SU-DHL-6 (cell line): ENCODE results near the gene DYSF.

Experiments
- H2AFZ ChIP-seq: fragments of 200-600 bp; sonication (generic); 2 replicates; pipeline ENCODE4 v1.6.1; 2014; ENCODE audit warnings: low read depth, mild to moderate bottlenecking, moderate library complexity, mixed read lengths, antibody characterized with exemption, low read length; ENCODE audit not compliant: severe bottlenecking
- H3F3A ChIP-seq: fragments of 200-600 bp; shearing (Covaris generic); 2 replicates; pipeline ENCODE4 v1.6.0; 2016; ENCODE audit warnings: antibody characterized with exemption, mild to moderate bottlenecking; ENCODE audit not compliant: insufficient read depth
- H3K27ac ChIP-seq: fragments of 200-600 bp; sonication (generic); 2 replicates; pipeline ENCODE4 v1.5.1; 2016; ENCODE audit warnings: low read depth, mild to moderate bottlenecking, low read length, moderate library complexity, mixed read lengths
- H3K27me3 ChIP-seq: fragments of 200-600 bp; sonication (generic), shearing (Covaris generic); 2 replicates; pipeline ENCODE4 v1.6.0; 2014; ENCODE audit warnings: mild to moderate bottlenecking, low read length
- H3K36me3 ChIP-seq: fragments of 200-600 bp; sonication (generic); 2 replicates; pipeline ENCODE4 v1.6.1; 2014; ENCODE audit warnings: mild to moderate bottlenecking, low read length, mixed read lengths
- H3K4me2 ChIP-seq: fragments of 300-600, 200-600 bp; shearing (Covaris generic), sonication (generic); 2 replicates; pipeline ENCODE4 v1.6.0; 2014; ENCODE audit warnings: low read length, low read depth, mild to moderate bottlenecking; ENCODE audit not compliant: poor library complexity, severe bottlenecking
- H3K4me3 ChIP-seq: fragments of 200-600 bp; sonication (generic); 2 replicates; pipeline ENCODE4 v1.5.1; 2014; ENCODE audit warnings: antibody characterized with exemption, low read length, mild to moderate bottlenecking, mixed read lengths; ENCODE audit not compliant: insufficient read depth, poor library complexity, severe bottlenecking
- H3K79me2 ChIP-seq: fragments of 200-600 bp; sonication (generic); 2 replicates; pipeline ENCODE4 v1.6.1; 2014; ENCODE audit warnings: mild to moderate bottlenecking, low read length, moderate library complexity; ENCODE audit not compliant: insufficient read depth
- H3K9ac ChIP-seq: fragments of 200-600 bp; sonication (generic); 2 replicates; pipeline ENCODE4 v1.7.0; 2014; ENCODE audit warnings: mild to moderate bottlenecking, low read length
- H3K9me2 ChIP-seq: fragments of 200-600 bp; sonication (generic); replicated peaks from 2 replicates; pipeline ENCODE4 v1.6.1; 2014; ENCODE audit warnings: low read length; ENCODE audit not compliant: insufficient read depth
- H3K9me3 ChIP-seq: fragments of 200-600 bp; sonication (generic); 2 replicates; pipeline ENCODE4 v1.6.1; 2014; ENCODE audit warnings: low read length, mixed read lengths; ENCODE audit not compliant: insufficient read depth
- H4K20me1 ChIP-seq: fragments of 200-600 bp; sonication (generic); 2 replicates; pipeline ENCODE4 v1.6.1; 2014; ENCODE audit warnings: low read depth, mild to moderate bottlenecking, antibody characterized with exemption, low read length, moderate library complexity, mixed read lengths
- CTCF ChIP-seq: fragments of 200-600 bp; sonication (generic); IDR thresholded peaks from one replicate; pipeline ENCODE4 v1.5.1; 2017; ENCODE audit warnings: antibody characterized with exemption, mild to moderate bottlenecking, low read length, moderate library complexity; ENCODE audit not compliant: insufficient read depth, poor library complexity, severe bottlenecking
- EZH2phosphoT487 ChIP-seq: fragments of 200-600 bp; sonication (generic), shearing (Covaris generic); conservative IDR thresholded peaks from 2 replicates; pipeline ENCODE4 v1.6.1; 2018; ENCODE audit warnings: mild to moderate bottlenecking, antibody characterized with exemption, low read length, moderate library complexity, mixed read lengths

The DYSF gene

GRCh38 chr2:71570511-71570910 is 117.2 kb downstream of the DYSF start:
- no peak overlapping the region for H3K9ac ChIP-seq
- H3K9me2 ChIP-seq: no peaks in the 10 kb centered on the region
- H3K4me2 ChIP-seq: no peak overlapping the region
- no peaks in the 10 kb centered on the region for H4K20me1 ChIP-seq
- no peaks in the 10 kb centered on the region for H3F3A ChIP-seq
- no peaks in the 10 kb centered on the region for H3K36me3 ChIP-seq
- TF ChIP-seq EZH2phosphoT487 (no peak), CTCF (no peak)
- no peaks in the 10 kb centered on the region for H3K9me3 ChIP-seq
- H3K27ac ChIP-seq: no peak overlapping the region
- H2AFZ ChIP-seq: no peak overlapping the region
- no peak overlapping the region for H3K4me3 ChIP-seq
- H3K79me2 ChIP-seq: no peaks in the 10 kb centered on the region
- H3K27me3 ChIP-seq: no peaks in the 10 kb centered on the region

- Histone ChIP-seq H3K79me2 (no peaks in the 10 kb centered on the region), H3K9me2 (no peaks in the 10 kb centered on the region), H3K27ac (no peak overlapping the region), H3K27me3 (no peaks in the 10 kb centered on the region), H3K4me2 (no peak overlapping the region), H3K9me3 (no peaks in the 10 kb centered on the region), H4K20me1 (no peaks in the 10 kb centered on the region), H3K4me3 (no peak overlapping the region), H3K9ac (no peak overlapping the region), H2AFZ (no peak overlapping the region), H3K36me3 (no peaks in the 10 kb centered on the region), H3F3A (no peaks in the 10 kb centered on the region)
- TF ChIP-seq EZH2phosphoT487: no peak
- TF ChIP-seq CTCF: no peak
Measured at GRCh38 chr2:71570951-71571460, 117.6 kb downstream of the DYSF start.

- no peak overlapping the region for H3K9ac ChIP-seq
- H2AFZ ChIP-seq: no peak overlapping the region
- H3F3A ChIP-seq: no peaks in the 10 kb centered on the region
- no peaks in the 10 kb centered on the region for H3K9me3 ChIP-seq
- H3K27me3 ChIP-seq: no peaks in the 10 kb centered on the region
- TF ChIP-seq EZH2phosphoT487 (no peak), CTCF (no peak)
- H3K4me3 ChIP-seq: no peak overlapping the region
- H3K36me3 ChIP-seq: no peaks in the 10 kb centered on the region
- H3K9me2 ChIP-seq: no peaks in the 10 kb centered on the region
- no peaks in the 10 kb centered on the region for H4K20me1 ChIP-seq
- H3K4me2 ChIP-seq: no peak overlapping the region
- no peak overlapping the region for H3K27ac ChIP-seq
- no peaks in the 10 kb centered on the region for H3K79me2 ChIP-seq
Measured at GRCh38 chr2:71571945-71572344, 118.6 kb downstream of the DYSF start.
